ENCODE results near the gene CCNYL1. TPM values are rescaled to one million over a fixed set of nuclear protein-coding genes. Genes with fewer than 3 reads are reported as not detected.

Gene CCNYL1
- polyA plus RNA-seq, 3 donors, result 18.3 to 20.4 (median 20.3) TPM

DNA sequence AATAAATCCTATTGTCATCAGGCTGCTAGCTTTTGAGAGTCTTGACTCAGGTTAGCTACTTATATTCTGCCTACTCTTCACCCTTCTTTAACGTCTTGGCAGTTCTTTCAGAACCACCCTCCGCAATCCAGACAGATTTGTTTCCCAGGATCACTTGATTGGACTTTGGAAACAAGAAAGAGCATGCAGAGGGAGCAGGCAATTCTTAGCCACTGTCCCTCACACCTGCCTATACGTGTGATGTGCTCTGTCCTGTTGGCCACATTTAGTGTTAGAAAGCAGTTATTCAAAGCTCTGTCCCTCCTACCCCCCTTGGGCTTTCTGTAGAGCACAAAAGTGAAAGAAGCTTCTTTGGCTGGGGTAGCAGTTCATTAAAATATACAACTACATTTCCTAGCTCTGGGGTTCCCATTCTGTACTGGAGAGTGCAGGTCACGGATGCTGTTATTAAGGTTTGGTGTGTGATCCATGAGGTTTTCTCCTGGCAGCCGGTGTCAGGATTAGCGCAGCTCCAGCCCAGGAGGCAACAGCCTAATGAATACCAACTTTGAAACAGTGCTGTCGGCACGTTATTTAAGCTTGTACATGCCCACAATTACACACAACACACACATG is 52.0 kb downstream of the CCNYL1 start:
- no peak for DNase-seq (ENCODE audit: low read depth in 3 of 3, low spot score in 2 of 3)

DNA sequence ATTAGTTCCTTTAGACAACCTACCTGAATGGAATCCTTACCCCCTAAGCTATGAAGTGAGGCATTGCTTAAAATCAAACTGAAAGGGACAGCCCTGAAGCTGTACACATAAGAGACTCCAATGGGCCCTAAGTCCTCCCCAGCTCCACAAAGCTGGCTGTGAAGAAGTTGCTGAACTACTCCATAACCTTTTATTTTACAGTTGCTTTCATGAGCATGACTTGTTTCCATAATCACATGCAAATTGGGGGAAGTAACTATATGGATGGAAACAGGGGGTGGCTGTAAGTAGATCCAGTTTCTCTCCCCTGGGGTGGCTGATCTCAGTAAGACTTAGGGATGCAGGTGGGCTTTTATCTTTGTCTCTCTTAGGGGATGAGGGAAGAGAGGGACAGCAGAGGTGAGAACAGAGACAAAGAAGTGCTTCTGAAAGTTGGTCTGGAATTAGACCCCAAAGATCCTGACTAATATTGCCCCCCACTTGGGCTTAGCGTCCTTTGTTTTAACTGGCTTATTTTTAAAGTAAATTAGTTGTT is 52.7 kb downstream of the CCNYL1 start:
- DNase-seq (ENCODE audit: low read depth in 3 of 3, low spot score in 2 of 3), result no peak

- DNase-seq (ENCODE audit: low read depth in 3 of 3, low spot score in 2 of 3), result no peak
These were observed 54.1 kb downstream of the CCNYL1 start for GRCh38 chr2:207765547-207765946.

DNA sequence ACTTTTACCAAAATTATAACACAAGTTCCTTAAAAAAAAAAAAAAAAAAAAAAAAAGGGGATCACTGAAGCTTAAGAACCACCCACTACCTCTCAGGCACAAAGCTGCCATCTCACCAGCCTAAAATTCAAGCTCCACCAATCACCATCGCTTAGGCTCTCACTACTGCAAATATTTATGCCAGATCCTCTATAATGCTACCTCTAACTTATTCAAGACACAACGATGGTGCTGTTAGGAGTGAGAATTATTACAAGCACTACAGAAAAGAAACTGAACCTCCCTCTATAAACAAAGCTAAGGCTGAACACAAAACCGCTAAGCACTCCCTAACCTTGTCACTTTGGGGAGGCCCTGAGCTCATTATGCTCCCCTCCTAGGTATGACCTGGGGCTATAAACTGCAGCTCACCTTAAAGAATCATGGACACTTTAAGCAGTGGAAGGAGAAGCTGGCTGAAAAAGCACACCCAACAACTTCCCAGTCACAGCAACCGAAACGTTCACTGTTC is 54.7 kb downstream of the CCNYL1 start:
- DNase-seq (ENCODE audit: low read depth in 3 of 3, low spot score in 2 of 3), result no peak

- DNase-seq (ENCODE audit: low read depth in 3 of 3, low spot score in 2 of 3), result no peak
These were observed 55.4 kb downstream of the CCNYL1 start for GRCh38 chr2:207766697-207767460.

GRCh38 chr2:207767461-207768167 is 56.2 kb downstream of the CCNYL1 start:
- DNase-seq (ENCODE audit: low read depth in 3 of 3, low spot score in 2 of 3), result no peak

DNA sequence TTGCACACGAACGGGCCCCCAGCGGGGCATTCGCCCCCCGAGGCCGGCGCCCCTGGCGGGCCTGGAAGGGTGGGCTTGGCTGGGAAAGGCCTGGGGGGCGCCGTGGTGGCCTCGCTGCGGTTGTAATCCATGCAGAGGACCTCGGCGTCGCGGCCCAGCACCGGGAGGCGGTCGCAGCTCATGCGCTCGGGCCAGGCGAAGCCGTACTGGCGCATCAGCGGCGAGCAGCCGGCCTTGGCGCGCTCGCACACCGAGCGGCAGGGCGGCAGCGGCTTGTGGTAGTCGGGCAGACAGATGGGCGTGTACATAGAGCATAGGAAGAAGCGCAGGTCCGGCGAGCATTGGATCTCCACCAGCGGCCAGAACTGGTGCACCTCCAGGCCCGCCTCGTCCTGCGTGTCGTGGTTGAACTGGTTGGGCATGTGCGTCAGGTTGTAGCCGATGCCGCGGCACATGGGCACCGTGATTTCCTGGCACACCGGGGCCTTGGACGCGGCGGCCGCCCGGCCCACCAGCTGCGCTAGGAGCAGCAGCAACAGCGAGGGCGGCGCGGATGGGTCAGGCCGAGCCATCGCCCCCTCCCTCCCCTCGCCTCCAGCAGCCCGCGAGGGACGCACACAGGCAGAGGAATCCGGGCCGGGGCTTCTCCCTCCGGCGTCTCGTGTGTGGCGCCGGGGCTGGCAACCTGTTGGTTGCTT is 56.9 kb downstream of the CCNYL1 start:
- DNase-seq (ENCODE audit: low read depth in 3 of 3, low spot score in 2 of 3), result no peak

DNA sequence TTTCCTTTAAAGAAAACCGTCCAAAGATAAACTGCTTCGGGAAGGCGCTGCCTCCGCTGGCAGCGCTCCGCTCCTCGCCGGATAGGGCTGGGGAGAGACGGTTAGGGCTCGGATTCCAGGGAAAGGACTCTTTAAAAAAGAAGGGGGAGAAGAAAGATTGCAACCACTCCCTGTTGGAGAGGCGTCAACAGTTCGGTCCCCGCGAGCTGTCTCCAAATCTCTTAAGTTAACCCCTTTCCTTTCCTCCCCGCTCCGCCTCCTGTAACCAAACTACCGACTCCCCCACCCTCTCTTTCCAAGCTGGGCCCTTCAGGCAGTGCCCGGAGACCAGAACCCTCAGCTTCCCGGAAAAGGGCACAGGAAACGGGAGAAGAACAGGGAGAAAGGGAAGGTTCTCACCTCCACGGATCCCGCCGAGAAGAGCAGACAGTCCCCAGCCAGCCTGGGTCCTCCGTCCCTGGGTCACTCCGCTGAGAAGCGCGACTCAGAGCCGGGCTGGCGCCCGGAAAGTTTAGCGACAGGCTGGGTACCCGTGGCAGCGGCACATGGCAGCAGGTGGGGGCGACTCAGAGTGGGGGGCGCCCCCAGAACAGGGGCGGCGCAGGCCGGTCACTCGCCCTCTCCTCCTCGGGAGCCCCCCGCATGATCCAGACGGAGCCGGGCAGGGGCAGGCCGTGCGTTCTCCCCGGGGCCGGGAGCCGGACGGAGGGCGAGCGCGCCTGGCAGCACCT is 57.6 kb downstream of the CCNYL1 start:
- no peak for DNase-seq (ENCODE audit: low read depth in 3 of 3, low spot score in 2 of 3)

GRCh38 chr2:207770602-207771404 is 59.4 kb downstream of the CCNYL1 start:
- DNase-seq (ENCODE audit: low read depth in 3 of 3, low spot score in 2 of 3), result no peak

DNA sequence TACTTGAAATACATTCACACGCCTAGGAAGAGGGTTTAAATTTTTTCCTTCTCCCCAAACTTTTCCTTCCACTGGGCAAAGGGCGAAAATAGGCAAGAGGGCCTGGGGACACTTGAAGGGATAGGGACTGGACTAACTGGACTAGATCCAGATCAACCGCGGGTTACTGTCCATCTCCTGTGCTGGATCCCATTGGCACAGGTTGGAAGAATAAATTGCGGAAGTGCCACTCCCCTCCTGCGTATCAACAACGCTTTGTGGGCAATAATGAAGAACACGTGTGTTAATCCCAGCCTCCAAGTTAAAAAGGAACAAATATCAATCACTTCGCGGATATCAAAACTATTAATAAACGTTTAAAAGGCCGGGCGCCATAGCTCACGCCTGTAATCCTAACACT is 60.0 kb downstream of the CCNYL1 start:
- no peak for DNase-seq (ENCODE audit: low read depth in 3 of 3, low spot score in 2 of 3)

- DNase-seq (ENCODE audit: low read depth in 3 of 3, low spot score in 2 of 3), result no peak
These were observed 60.8 kb downstream of the CCNYL1 start for GRCh38 chr2:207772081-207772843.

DNA sequence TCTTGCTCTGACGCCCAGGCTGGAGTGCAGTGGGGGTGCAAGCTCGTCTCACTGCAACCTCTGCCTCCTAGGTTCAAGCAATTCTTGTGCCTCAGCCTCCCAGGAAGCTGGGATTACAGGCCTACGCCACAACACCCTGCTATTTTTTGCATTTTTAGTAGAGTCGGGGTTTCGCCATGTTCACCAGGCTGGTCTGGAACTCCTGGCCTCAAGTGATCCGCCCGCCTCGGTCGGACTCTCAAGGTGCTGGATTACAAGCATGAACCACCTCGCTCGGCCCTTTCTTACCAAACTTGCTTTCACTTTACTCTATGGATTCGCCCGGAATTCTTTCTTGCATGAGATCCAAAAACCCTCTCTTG is 61.4 kb downstream of the CCNYL1 start:
- DNase-seq (ENCODE audit: low read depth in 3 of 3, low spot score in 2 of 3), result no peak

DNA sequence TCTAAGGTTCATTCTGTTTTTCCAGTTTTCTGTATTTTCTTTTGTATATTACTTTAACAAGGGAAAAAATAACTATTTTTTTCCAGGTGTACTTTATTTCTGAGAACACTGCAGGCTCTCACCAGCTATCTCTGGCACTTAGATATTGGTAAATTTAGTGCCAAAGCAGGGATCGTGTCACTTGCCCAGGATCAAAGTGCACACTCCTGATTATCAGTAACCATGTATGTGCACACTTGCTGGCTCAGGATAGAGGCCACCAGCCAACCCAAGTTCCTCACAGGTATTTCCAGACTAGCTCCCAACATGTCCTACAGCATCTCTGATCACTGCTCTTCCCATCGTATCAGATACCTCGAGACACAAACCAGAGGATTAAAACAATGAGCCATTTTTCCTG is 64.0 kb downstream of the CCNYL1 start:
- no peak for DNase-seq (ENCODE audit: low read depth in 3 of 3, low spot score in 2 of 3)

DNA sequence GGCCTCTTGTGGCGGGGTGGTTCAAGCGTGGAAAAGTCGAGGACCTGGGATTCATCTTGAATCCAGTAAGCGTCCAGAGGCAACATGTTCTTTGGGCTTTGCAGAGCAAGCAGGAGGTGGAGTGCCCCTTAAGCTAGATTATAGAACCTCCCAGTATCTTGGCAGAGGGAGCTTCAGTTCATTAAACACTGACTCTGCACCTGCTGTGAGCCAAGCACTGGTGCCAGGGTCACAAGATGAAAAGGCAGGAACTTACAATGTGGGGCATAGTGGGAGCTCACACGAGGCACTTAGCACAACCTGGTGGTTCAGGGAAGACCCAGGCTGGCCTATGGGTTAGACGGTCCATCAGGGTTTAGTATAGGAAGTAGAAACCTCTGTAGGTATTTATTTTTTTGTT is 65.7 kb downstream of the CCNYL1 start:
- DNase-seq (ENCODE audit: low read depth in 3 of 3, low spot score in 2 of 3), result no peak

DNA sequence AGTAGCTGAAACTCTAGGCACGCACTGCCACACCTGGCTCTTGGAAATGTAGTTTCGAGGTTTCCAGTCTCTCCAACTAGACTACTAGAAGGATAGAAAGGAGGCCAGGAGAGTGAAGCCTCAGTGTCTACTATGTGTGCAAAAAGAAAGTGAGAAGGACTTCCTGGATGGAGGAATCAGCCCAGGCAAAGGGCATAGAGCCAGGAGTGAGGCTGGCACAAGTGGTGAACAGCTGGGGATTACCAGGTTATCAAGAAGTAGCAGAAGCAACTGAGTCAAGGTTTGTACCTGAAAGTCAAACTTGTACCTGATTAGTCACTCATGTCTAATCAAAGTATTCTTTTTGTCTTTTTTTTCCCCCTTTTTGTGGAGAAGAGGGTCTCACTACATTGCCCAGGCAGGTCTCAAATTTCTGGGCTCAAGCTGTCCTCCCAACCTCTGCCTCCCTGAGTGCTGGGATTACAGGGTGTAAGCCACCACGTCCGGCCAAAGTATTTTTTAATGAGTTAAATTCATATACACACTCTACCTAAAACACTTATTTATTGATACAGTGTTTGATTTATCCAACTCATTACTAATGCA is 67.0 kb downstream of the CCNYL1 start:
- no peak for DNase-seq (ENCODE audit: low read depth in 3 of 3, low spot score in 2 of 3)

DNA sequence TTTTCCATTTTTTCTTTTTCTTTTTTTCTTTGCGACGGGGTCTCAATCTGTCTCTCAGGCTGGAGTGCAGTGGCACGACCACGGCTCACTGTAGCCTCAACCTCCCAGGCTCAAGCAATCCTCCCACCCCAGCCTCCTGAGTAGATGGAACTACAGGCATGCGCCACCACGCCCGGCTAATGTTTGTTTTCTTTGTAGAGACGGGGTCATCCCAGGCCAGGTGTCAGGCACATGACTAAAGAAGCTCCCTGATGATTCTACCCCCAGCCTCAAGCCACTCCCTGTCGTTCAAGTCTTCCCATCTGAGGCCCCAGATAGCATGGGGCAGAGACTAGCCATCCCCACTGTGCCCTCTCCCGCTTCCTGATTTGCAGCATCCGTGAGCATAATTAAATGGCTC is 68.1 kb downstream of the CCNYL1 start:
- DNase-seq (ENCODE audit: low read depth in 3 of 3, low spot score in 2 of 3), result no peak

GRCh38 chr2:207782238-207783030 is 71.0 kb downstream of the CCNYL1 start:
- no peak for DNase-seq (ENCODE audit: low read depth in 3 of 3, low spot score in 2 of 3)
